Measurements from ENCODE around the gene BAIAP3.

DNA sequence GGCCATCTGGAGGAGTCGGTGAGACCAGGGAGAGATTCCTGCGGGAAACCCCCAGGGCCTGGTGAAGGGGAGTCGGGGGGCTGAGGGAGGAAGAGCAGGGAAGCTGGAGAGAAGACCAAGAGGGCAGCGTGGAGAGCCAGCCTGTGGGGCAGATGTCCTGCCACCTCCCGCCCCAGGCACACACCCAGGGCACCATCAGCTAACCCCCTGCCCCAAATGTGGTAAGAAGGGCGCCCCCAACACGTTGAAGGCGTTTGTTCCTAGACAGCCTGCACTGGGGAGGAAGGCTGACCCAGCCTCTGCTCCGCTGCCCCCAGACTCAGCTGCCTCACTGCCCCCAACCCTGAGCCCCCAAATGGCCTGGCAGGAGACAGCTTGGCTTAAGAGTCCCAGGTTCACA lies 1.3 kb downstream of the BAIAP3 start:
- TF ChIP-seq, protein P1, sequence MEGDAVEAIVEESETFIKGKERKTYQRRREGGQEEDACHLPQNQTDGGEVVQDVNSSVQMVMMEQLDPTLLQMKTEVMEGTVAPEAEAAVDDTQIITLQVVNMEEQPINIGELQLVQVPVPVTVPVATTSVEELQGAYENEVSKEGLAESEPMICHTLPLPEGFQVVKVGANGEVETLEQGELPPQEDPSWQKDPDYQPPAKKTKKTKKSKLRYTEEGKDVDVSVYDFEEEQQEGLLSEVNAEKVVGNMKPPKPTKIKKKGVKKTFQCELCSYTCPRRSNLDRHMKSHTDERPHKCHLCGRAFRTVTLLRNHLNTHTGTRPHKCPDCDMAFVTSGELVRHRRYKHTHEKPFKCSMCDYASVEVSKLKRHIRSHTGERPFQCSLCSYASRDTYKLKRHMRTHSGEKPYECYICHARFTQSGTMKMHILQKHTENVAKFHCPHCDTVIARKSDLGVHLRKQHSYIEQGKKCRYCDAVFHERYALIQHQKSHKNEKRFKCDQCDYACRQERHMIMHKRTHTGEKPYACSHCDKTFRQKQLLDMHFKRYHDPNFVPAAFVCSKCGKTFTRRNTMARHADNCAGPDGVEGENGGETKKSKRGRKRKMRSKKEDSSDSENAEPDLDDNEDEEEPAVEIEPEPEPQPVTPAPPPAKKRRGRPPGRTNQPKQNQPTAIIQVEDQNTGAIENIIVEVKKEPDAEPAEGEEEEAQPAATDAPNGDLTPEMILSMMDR (IDR thresholded peaks at IDR 0.05; ENCODE audit: poor library complexity, severe bottlenecking): no peak
- no peak for TF ChIP-seq EZH2 (IDR thresholded peaks at IDR 0.05; ENCODE audit: borderline replicate concordance, insufficient read depth, low read length, poor library complexity, severe bottlenecking)
- no peak for TF ChIP-seq POLR2AphosphoS5 (IDR thresholded peaks at IDR 0.05)
- TF ChIP-seq TAF1 (IDR thresholded peaks at IDR 0.05; ENCODE audit: low read depth): no peak
- no peak for TF ChIP-seq RAD21 (conservative IDR thresholded peaks at IDR 0.05)
- no peak for TF ChIP-seq MXI1 (conservative IDR thresholded peaks at IDR 0.05; ENCODE audit: poor library complexity, severe bottlenecking)
- TF ChIP-seq, protein P2, sequence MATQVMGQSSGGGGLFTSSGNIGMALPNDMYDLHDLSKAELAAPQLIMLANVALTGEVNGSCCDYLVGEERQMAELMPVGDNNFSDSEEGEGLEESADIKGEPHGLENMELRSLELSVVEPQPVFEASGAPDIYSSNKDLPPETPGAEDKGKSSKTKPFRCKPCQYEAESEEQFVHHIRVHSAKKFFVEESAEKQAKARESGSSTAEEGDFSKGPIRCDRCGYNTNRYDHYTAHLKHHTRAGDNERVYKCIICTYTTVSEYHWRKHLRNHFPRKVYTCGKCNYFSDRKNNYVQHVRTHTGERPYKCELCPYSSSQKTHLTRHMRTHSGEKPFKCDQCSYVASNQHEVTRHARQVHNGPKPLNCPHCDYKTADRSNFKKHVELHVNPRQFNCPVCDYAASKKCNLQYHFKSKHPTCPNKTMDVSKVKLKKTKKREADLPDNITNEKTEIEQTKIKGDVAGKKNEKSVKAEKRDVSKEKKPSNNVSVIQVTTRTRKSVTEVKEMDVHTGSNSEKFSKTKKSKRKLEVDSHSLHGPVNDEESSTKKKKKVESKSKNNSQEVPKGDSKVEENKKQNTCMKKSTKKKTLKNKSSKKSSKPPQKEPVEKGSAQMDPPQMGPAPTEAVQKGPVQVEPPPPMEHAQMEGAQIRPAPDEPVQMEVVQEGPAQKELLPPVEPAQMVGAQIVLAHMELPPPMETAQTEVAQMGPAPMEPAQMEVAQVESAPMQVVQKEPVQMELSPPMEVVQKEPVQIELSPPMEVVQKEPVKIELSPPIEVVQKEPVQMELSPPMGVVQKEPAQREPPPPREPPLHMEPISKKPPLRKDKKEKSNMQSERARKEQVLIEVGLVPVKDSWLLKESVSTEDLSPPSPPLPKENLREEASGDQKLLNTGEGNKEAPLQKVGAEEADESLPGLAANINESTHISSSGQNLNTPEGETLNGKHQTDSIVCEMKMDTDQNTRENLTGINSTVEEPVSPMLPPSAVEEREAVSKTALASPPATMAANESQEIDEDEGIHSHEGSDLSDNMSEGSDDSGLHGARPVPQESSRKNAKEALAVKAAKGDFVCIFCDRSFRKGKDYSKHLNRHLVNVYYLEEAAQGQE (IDR thresholded peaks at IDR 0.05; ENCODE audit: borderline replicate concordance): no peak
- TF ChIP-seq EP300 (conservative IDR thresholded peaks at IDR 0.05; ENCODE audit: poor library complexity, severe bottlenecking): no peak
- TF ChIP-seq SMC3 (conservative IDR thresholded peaks at IDR 0.05; ENCODE audit: poor library complexity): no peak

All from neural cell (in vitro differentiated cells).